Activated CD4-positive, alpha-beta T cell treated with anti-CD3 and anti-CD28 coated beads for 1 hour (primary cell): Measurements from ENCODE around the gene MYRF.

Experiments used
- DNase-seq: peaks from one replicate; pipeline ENCODE4 v3.0.0-alpha.2; 2020

MYRF gene

GRCh38 chr11:61742391-61742790 is 10.0 kb upstream of the MYRF start:
- no peak for DNase-seq

- DNase-seq = no peak
Observed at GRCh38 chr11:61743486-61744095, 8.8 kb upstream of the MYRF start.

- no peak for DNase-seq
Observed at GRCh38 chr11:61744181-61744580, 8.3 kb upstream of the MYRF start.

GRCh38 chr11:61744609-61745156 is 7.8 kb upstream of the MYRF start:
- DNase-seq = no peak

- DNase-seq = no peak
Observed at GRCh38 chr11:61745781-61746441, 6.5 kb upstream of the MYRF start.

- no peak for DNase-seq
Observed at GRCh38 chr11:61746442-61747191, 5.8 kb upstream of the MYRF start.

- DNase-seq = no peak
Observed at GRCh38 chr11:61747192-61747966, 5.1 kb upstream of the MYRF start.

GRCh38 chr11:61747967-61748285 is 4.5 kb upstream of the MYRF start:
- no peak for DNase-seq

GRCh38 chr11:61749591-61750217 is 2.7 kb upstream of the MYRF start:
- no peak for DNase-seq

- no peak for DNase-seq
Observed at GRCh38 chr11:61750631-61751273, 1.7 kb upstream of the MYRF start.

GRCh38 chr11:61751384-61751783 is 1.1 kb upstream of the MYRF start:
- DNase-seq = no peak

- no peak for DNase-seq
Observed at GRCh38 chr11:61752925-61753521, 587 bp downstream of the MYRF start.

- DNase-seq = no peak
Observed at GRCh38 chr11:61753672-61754071, 1.2 kb downstream of the MYRF start.

- DNase-seq = no peak
Observed at GRCh38 chr11:61754534-61755482, 2.4 kb downstream of the MYRF start.

- DNase-seq = no peak
Observed at GRCh38 chr11:61756147-61756451, 3.7 kb downstream of the MYRF start.

- no peak for DNase-seq
Observed at GRCh38 chr11:61756452-61757212, 4.2 kb downstream of the MYRF start.

- no peak for DNase-seq
Observed at GRCh38 chr11:61757213-61757862, 4.9 kb downstream of the MYRF start.

GRCh38 chr11:61760946-61761345 is 8.5 kb downstream of the MYRF start:
- DNase-seq = no peak

- DNase-seq = no peak
Observed at GRCh38 chr11:61761440-61762222, 9.2 kb downstream of the MYRF start.
